ENCODE data around the gene MKX. TPM values are rescaled to one million over a fixed set of nuclear protein-coding genes. Genes with fewer than 3 reads are reported as not detected.

Gene MKX
- total RNA-seq, 2 donors from 2014 or later: 0.10 to 2.3 TPM

DNA sequence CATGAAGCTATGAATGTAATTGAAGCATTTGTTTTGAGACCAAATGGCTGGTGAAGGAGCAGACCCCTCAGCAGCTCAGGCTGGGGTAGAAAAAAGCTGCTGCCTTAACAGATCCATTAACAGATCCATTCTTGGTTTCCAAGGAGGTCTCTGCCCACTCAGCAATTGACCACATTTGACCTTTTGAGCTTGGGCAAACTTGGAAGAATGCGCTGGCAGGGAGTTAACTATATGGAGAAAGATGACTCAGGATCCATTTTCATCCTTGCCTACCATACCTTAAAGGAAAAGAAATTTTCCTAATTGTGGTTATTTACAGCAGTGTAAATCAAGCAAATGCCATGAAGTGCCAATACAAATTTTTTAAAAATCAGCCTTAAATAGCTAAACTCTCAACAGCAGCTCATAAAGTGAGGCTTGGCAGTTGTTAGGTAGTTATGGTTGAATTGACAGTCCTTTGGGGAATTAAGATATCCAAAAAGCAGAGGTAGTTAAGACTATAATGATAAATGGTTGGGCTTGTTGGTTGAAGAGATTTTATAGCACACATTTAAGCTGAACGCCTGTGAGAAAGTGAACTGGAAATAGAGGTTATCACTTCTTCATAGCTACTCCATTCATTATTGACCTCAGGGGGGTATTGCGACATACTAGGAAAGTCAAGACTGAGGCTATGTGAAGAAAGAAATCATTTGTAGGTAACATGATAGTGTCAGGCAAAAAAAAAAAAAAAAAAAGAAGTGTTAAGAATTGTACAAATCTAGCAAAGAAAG, 83.9 kb downstream of the MKX start:
- no peaks in the 10 kb centered on the region for H3K4me1 ChIP-seq
- TF ChIP-seq, protein P1, sequence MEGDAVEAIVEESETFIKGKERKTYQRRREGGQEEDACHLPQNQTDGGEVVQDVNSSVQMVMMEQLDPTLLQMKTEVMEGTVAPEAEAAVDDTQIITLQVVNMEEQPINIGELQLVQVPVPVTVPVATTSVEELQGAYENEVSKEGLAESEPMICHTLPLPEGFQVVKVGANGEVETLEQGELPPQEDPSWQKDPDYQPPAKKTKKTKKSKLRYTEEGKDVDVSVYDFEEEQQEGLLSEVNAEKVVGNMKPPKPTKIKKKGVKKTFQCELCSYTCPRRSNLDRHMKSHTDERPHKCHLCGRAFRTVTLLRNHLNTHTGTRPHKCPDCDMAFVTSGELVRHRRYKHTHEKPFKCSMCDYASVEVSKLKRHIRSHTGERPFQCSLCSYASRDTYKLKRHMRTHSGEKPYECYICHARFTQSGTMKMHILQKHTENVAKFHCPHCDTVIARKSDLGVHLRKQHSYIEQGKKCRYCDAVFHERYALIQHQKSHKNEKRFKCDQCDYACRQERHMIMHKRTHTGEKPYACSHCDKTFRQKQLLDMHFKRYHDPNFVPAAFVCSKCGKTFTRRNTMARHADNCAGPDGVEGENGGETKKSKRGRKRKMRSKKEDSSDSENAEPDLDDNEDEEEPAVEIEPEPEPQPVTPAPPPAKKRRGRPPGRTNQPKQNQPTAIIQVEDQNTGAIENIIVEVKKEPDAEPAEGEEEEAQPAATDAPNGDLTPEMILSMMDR (IDR thresholded peaks at IDR 0.05): no peak

DNA sequence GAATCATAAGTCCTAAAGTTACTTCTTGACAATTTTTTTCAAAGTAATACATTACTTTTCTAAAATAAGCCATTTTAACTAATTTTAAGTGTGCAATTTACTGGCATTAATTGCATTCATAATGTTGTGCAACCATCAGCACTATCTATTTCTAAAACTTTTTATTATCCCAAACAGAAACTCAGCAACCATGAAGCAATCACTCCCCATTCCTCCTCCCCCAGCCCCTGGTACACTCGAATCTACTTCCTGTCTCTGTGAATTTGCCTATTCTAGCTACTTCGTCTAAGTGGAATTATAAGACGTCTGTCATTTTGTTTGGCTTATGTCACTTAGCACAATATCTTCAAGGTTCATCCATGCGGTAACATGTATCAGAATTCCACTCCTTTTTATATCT, 84.9 kb downstream of the MKX start:
- no peak overlapping the region for H3K27ac ChIP-seq
- intact Hi-C loops (cut with DNase I): no loop called here
- no peaks in the 10 kb centered on the region for H3K9me3 ChIP-seq
- H3K4me3 ChIP-seq: no peak overlapping the region
- TF ChIP-seq, protein P1 (IDR thresholded peaks at IDR 0.05): no peak
- H3K27me3 ChIP-seq: no peaks in the 10 kb centered on the region
- H3K36me3 ChIP-seq: no peaks in the 10 kb centered on the region
- no peak for DNase-seq
- H3K4me1 ChIP-seq: no peaks in the 10 kb centered on the region
- H3K9ac ChIP-seq (ENCODE audit: low read depth in 2 of 2, low read length in 2 of 2): no peak overlapping the region

More for the DNA sequence above, 83.9 kb downstream of the MKX start:
- H3K9ac ChIP-seq (ENCODE audit: low read depth in 2 of 2, low read length in 2 of 2): no peak overlapping the region
- intact Hi-C loops (cut with DNase I): no loop called here
- no peaks in the 10 kb centered on the region for H3K27me3 ChIP-seq
- H3K27ac ChIP-seq: no peak overlapping the region
- DNase-seq: no peak
- no peak overlapping the region for H3K4me3 ChIP-seq
- H3K36me3 ChIP-seq: no peaks in the 10 kb centered on the region
- no peaks in the 10 kb centered on the region for H3K9me3 ChIP-seq

DNA sequence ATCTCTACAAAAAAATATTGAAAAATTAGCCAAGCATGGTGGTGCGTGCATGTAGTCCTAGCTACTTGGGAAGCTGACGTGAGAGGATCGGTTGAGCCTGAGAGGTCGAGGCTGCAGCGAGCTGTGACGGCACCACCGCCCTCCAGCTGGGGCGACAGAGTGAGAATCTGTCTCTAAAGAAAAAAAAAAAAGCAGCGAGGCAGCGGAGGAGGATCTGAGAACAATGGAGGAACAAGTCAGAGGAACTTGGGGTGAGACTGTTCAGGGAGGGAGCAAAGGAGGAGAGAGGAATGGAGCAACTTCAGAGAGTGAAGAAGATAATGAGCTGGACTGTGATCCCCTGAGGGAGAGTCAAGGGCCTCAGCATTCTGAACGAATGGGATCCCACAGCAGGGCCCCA, 85.4 kb downstream of the MKX start:
- intact Hi-C loops (cut with DNase I): no loop called here
- Histone ChIP-seq H3K27me3 (no peaks in the 10 kb centered on the region), H3K4me1 (no peaks in the 10 kb centered on the region), H3K9me3 (no peaks in the 10 kb centered on the region), H3K27ac (no peak overlapping the region), H3K36me3 (no peaks in the 10 kb centered on the region), H3K9ac (ENCODE audit: low read depth in 2 of 2, low read length in 2 of 2) (no peak overlapping the region), H3K4me3 (no peak overlapping the region)
- TF ChIP-seq, protein P1 (IDR thresholded peaks at IDR 0.05): no peak
- no peak for DNase-seq

DNA sequence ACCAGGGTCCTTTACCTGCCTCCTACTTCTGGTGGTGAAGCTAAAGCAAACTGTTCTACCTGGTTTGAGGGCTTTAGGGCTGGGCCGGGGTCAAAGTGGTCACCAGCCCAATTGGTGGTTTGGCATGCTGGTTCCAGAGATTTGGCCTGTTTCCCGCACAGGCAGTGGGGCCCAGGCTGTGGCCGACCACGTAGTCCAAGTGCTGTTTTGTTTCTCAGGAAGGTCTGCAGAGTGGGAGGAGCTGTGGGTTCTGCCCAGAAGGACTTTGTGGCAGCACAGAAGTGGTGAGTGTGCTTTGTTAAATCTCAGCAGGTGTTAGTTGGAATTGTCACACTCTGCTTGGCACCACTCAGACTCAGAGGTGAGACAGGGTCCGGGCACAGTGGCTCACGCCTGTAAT, 85.8 kb downstream of the MKX start:
- H3K27ac ChIP-seq: no peak overlapping the region
- H3K9me3 ChIP-seq: no peaks in the 10 kb centered on the region
- DNase-seq: no peak
- H3K4me1 ChIP-seq: no peaks in the 10 kb centered on the region
- no peaks in the 10 kb centered on the region for H3K36me3 ChIP-seq
- H3K27me3 ChIP-seq: no peaks in the 10 kb centered on the region
- TF ChIP-seq, protein P1 (IDR thresholded peaks at IDR 0.05): no peak
- no peak overlapping the region for H3K9ac ChIP-seq (ENCODE audit: low read depth in 2 of 2, low read length in 2 of 2)
- intact Hi-C loops (cut with DNase I): loop anchor here (5.0 kb wide), 1 partner anchor 212 kb away; no protein-coding TSS in a partner anchor
- H3K4me3 ChIP-seq: no peak overlapping the region

DNA sequence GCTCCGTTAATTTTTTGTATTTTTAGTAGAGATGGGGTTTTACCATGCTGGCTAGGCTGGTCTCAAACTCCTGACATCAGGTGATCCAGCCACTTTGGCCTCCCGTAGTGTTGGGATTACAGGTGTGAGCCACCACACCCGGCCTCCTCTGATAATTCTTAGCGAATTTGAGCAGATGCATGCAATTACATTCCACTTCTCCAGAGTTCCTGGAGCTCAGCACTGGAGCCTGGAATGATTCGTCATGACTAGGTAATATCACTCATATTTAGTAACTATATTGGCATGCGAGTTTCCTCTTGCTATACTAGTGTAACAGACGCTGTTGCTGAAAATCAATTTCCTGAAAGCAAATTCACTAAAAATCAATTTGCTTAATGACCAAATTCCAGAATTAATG, 86.8 kb downstream of the MKX start:
- Histone ChIP-seq H3K27me3 (no peaks in the 10 kb centered on the region), H3K4me1 (no peaks in the 10 kb centered on the region), H3K36me3 (no peaks in the 10 kb centered on the region), H3K9me3 (no peaks in the 10 kb centered on the region), H3K27ac (no peak overlapping the region), H3K9ac (ENCODE audit: low read depth in 2 of 2, low read length in 2 of 2) (no peak overlapping the region), H3K4me3 (no peak overlapping the region)
- TF ChIP-seq, protein P1 (IDR thresholded peaks at IDR 0.05): no peak
- DNase-seq: no peak
- intact Hi-C loops (cut with DNase I): loop anchor here (5.0 kb wide), 1 partner anchor 211 kb away; no protein-coding TSS in a partner anchor
